Natural killer cell (primary cell): Measurements from ENCODE around the gene ZNF616. TPM values are rescaled to one million over a fixed set of nuclear protein-coding genes. Genes with fewer than 3 reads are reported as not detected.
A peak's percentile ranks its signal among the peaks of the same experiment; 100 is the strongest.

Experiments used
- ATAC-seq, 3 donors: fragments of 150-1000 bp in 2 of 3; fragments of 200-7000 bp in 1 of 3; cut with Tn5 transposase; 1 replicate in 1 of 3; 2 replicates in 2 of 3; pipeline ENCODE4 v1.10.0; 2021; ENCODE audit warnings: mild to moderate bottlenecking in 2 of 3, moderate library complexity in 2 of 3
- DNase-seq, 2 donors: peaks; one replicate each; pipeline versions ENCODE4 v3.0.0 to v3.0.0-alpha.2; 2013 to 2021; ENCODE audit warnings: mixed read lengths in 1 of 2
- H3K27ac ChIP-seq: one replicate; pipeline ENCODE4 v1.5.1; 2013; ENCODE audit warnings: mild to moderate bottlenecking, low read length
- H3K27me3 ChIP-seq: one replicate; pipeline ENCODE4 v1.6.1; 2013; ENCODE audit warnings: low read length; ENCODE audit not compliant: control insufficient read depth, insufficient read depth
- H3K36me3 ChIP-seq: one replicate; pipeline ENCODE4 v1.6.1; 2013; ENCODE audit warnings: low read length; ENCODE audit not compliant: control insufficient read depth, insufficient read depth
- H3K4me1 ChIP-seq: one replicate; pipeline ENCODE4 v1.6.1; 2013; ENCODE audit warnings: low read length; ENCODE audit not compliant: control insufficient read depth, insufficient read depth
- H3K4me3 ChIP-seq: one replicate; pipeline ENCODE4 v1.5.1; 2013; ENCODE audit warnings: low read length
- H3K9me3 ChIP-seq: one replicate; pipeline ENCODE4 v1.6.1; 2013; ENCODE audit warnings: low read length; ENCODE audit not compliant: control insufficient read depth, insufficient read depth
- H3K27ac Mint-ChIP-seq, 2 donors: one replicate each; pipeline ENCODE4 v1.8.0; 2022; ENCODE audit warnings: mild to moderate bottlenecking in 2 of 2, mixed read lengths in 2 of 2, moderate library complexity in 1 of 2
- H3K27me3 Mint-ChIP-seq, 2 donors: one replicate each; pipeline ENCODE4 v1.8.0; 2022; ENCODE audit warnings: low read depth in 2 of 2, mixed read lengths in 2 of 2
- H3K36me3 Mint-ChIP-seq: one replicate; pipeline ENCODE4 v1.8.0; 2022; ENCODE audit warnings: mixed read lengths
- H3K4me1 Mint-ChIP-seq, 2 donors: one replicate each; pipeline ENCODE4 v1.8.0; 2022; ENCODE audit warnings: mixed read lengths in 2 of 2
- H3K4me3 Mint-ChIP-seq: one replicate; pipeline ENCODE4 v1.8.0; 2022; ENCODE audit warnings: mild to moderate bottlenecking, moderate library complexity, mixed read lengths
- H3K9me3 Mint-ChIP-seq, 2 donors: one replicate each; pipeline ENCODE4 v1.8.0; 2022; ENCODE audit warnings: mixed read lengths in 2 of 2
- CTCF ChIP-seq: fragments of 200-600 bp; IDR thresholded peaks from one replicate; pipeline ENCODE4 v1.8.0; 2022; ENCODE audit warnings: antibody characterized with exemption
- WGBS: methylation state at CpG from one replicate; pipeline ENCODE4 v1.1.7; 2013; ENCODE audit warnings: missing lambda C conversion rate; ENCODE audit not compliant: insufficient coverage; 5-methylcytosine and 5-hydroxymethylcytosine counted together
- intact Hi-C: fragments of 100-400 bp; cut with micrococcal nuclease; formaldehyde crosslinking; loops from one replicate; pipeline ENCODE4 v1.14.2; 2022
- total RNA-seq, 4 donors: library from RNA; stranded (reverse); fragments of 120-200 nt in 1 of 4; gene quantifications; one replicate each; pipeline versions ENCODE4 v1.2.3 to v1.2.4, GENCODE V29; 2013 to 2022

Gene ZNF616
- total RNA-seq, 3 donors from 2014 or later (not counting 1 experiment from before 2014, with no cell fraction given), result 3.8 to 7.1 (median 4.8) TPM

- ATAC-seq, result peak; percentile 18 to 40 (median 30)
These were observed 31.2 kb upstream of the ZNF616 start for GRCh38 chr19:52170863-52171320.

GRCh38 chr19:52170304-52170703, 30.6 kb upstream of the ZNF616 start:
- intact Hi-C loops, result loop anchor here (2.0 to 5.0 kb wide), 2 partner anchors 32 to 167 kb away; partner anchors contain the start of genes ZNF610 and ZNF616
- peak in 1 of 2 donors; percentile 25 for DNase-seq
- H3K9me3 Mint-ChIP-seq, result no peaks in the 10 kb centered on the region
- Histone ChIP-seq H3K4me1 (peaks cover 33% of the 10 kb centered on the region), H3K36me3 (peaks cover 20% of the 10 kb centered on the region), H3K9me3 (no peaks in the 10 kb centered on the region), H3K27me3 (no peaks in the 10 kb centered on the region), H3K27ac (peak overlapping the region; percentile 80), H3K4me3 (peak overlapping the region; percentile 83)
- 9% methylated on average over 5 of the region's 5 CpGs for WGBS
- H3K27ac Mint-ChIP-seq, result peak overlapping the region; percentile 87 to 97
- H3K4me3 Mint-ChIP-seq, result peak overlapping the region; percentile 99
- peaks cover 13% of the 10 kb centered on the region for H3K36me3 Mint-ChIP-seq
- H3K4me1 Mint-ChIP-seq, result peaks cover 30 to 32% of the 10 kb centered on the region in 2 donors
- peak in 2 of 3 donors; percentile 16 to 22 for ATAC-seq
- no peak for TF ChIP-seq CTCF
- H3K27me3 Mint-ChIP-seq, result no peaks in the 10 kb centered on the region

More at GRCh38 chr19:52170863-52171320, 31.2 kb upstream of the ZNF616 start:
- peak overlapping the region; percentile 83 for H3K4me3 ChIP-seq
- no peaks in the 10 kb centered on the region for H3K27me3 ChIP-seq
- H3K27ac ChIP-seq, result peak overlapping the region; percentile 80
- under 1% methylated on average over 22 of the region's 22 CpGs for WGBS
- H3K27me3 Mint-ChIP-seq, result no peaks in the 10 kb centered on the region
- no peak for TF ChIP-seq CTCF
- peak overlapping the region; percentile 99 for H3K4me3 Mint-ChIP-seq
- no peaks in the 10 kb centered on the region for H3K9me3 ChIP-seq
- H3K27ac Mint-ChIP-seq, result peak overlapping the region; percentile 87 to 97
- H3K36me3 ChIP-seq, result peaks cover 15% of the 10 kb centered on the region
- peaks cover 13% of the 10 kb centered on the region for H3K36me3 Mint-ChIP-seq
- DNase-seq, result no peak
- peaks cover 39% of the 10 kb centered on the region for H3K4me1 ChIP-seq
- intact Hi-C loops, result loop anchor here (1.0 to 5.0 kb wide), 3 partner anchors 18 to 166 kb away; partner anchors contain the start of genes ZNF610 and ZNF616
- peaks cover 36 to 38% of the 10 kb centered on the region in 2 donors for H3K4me1 Mint-ChIP-seq
- no peaks in the 10 kb centered on the region for H3K9me3 Mint-ChIP-seq

- Mint-ChIP-seq H3K36me3 (peaks cover 77% of the 10 kb centered on the region), H3K4me1 (peaks cover 0 to 5% of the 10 kb centered on the region in 2 donors), H3K9me3 (peaks cover 27 to 42% of the 10 kb centered on the region in 2 donors), H3K27me3 (no peaks in the 10 kb centered on the region), H3K27ac (no peak overlapping the region), H3K4me3 (no peak overlapping the region)
- Histone ChIP-seq H3K4me1 (no peaks in the 10 kb centered on the region), H3K36me3 (peaks cover 41% of the 10 kb centered on the region), H3K27me3 (no peaks in the 10 kb centered on the region), H3K9me3 (peaks cover 67% of the 10 kb centered on the region), H3K4me3 (no peak overlapping the region), H3K27ac (no peak overlapping the region)
- no peak for TF ChIP-seq CTCF
- no peak for DNase-seq
- WGBS, result 99% methylated on average over 15 of the region's 15 CpGs
- intact Hi-C loops, result no loop called here
- no peak for ATAC-seq
These were observed 16.0 kb upstream of the ZNF616 start for GRCh38 chr19:52155596-52156359.
